Testis (tissue), 3 donors: ENCODE results near the gene ZNF213. TPM values are rescaled to one million over a fixed set of nuclear protein-coding genes. Genes with fewer than 3 reads are reported as not detected.
A peak's percentile ranks its signal among the peaks of the same experiment; 100 is the strongest.
"Not testable (repeated sequence)": the region's sequence is repeated elsewhere in the genome, so short reads cannot be mapped to it uniquely, and the experiment has no call there.

Experiments
- DNase-seq: peaks from one replicate; pipeline ENCODE4 v3.0.0-alpha.2; 2019
- H3K27ac ChIP-seq, 2 donors: fragments of 200-600 bp; sonication (generic); one replicate each; pipeline ENCODE4 v1.5.1; 2019
- H3K27me3 ChIP-seq: fragments of 200-600 bp; sonication (generic); one replicate; pipeline ENCODE4 v1.5.1; 2019
- H3K36me3 ChIP-seq: fragments of 200-600 bp; sonication (generic); one replicate; pipeline ENCODE4 v1.5.1; 2017; ENCODE audit warnings: low read depth; ENCODE audit errors: missing control alignments
- H3K4me1 ChIP-seq: fragments of 200-600 bp; sonication (generic); one replicate; pipeline ENCODE4 v1.5.1; 2019
- H3K4me3 ChIP-seq, 2 donors: fragments of 200-600 bp; sonication (generic); one replicate each; pipeline ENCODE4 v1.5.1; 2017 to 2019
- H3K9me3 ChIP-seq: fragments of 200-600 bp; sonication (generic); one replicate; pipeline ENCODE4 v1.5.1; 2017
- CTCF ChIP-seq, 3 experiments: fragments of 450-650 bp in 2 of 3; fragments of 200-600 bp in 1 of 3; sonication (generic) in 1 of 3; IDR thresholded peaks; one replicate each; pipeline ENCODE4 v1.5.1; 2016 to 2019; ENCODE audit warnings: antibody characterized with exemption in 3 of 3, mild to moderate bottlenecking in 2 of 3, moderate library complexity in 1 of 3
- POLR2A ChIP-seq: fragments of 450-650 bp; IDR thresholded peaks from one replicate; pipeline ENCODE4 v1.6.1; 2017; ENCODE audit warnings: antibody characterized with exemption, mild to moderate bottlenecking, moderate library complexity
- WGBS, 2 donors: methylation state at CpG; one replicate each; pipeline ENCODE4 v1.1.5; 2018; 5-methylcytosine and 5-hydroxymethylcytosine counted together
- intact Hi-C: fragments of 100-400 bp; cut with DNase I; formaldehyde crosslinking; loops from one replicate; pipeline ENCODE4 v1.15.1; 2023; ENCODE audit warnings: low total_unique reads
- polyA plus RNA-seq: library from polyadenylated mRNA; stranded (reverse); fragments of 350-450 nt; fragmentation: Illumina TruSeq; extraction: RNeasy Lipid Tissue Mini Kit (QIAGEN cat#74804); gene quantifications from one replicate; pipeline ENCODE4 v1.2.3, GENCODE V29; 2014; ENCODE audit warnings: low read depth, low replicate concordance; ENCODE audit not compliant: insufficient read depth
- total RNA-seq, 2 donors: library from RNA; depleted of rRNA; stranded (reverse); fragments of >200 nt; gene quantifications; one replicate each; pipeline ENCODE4 v1.2.3, GENCODE V29; 2016

The ZNF213 gene
- total and polyA plus RNA-seq, 3 donors from 2014 or later = 43.1 to 57.3 (median 46.8) TPM

- intact Hi-C loops = no loop called here
- 55 to 70% methylated on average over 25 to 36 of the region's 36 CpGs for WGBS, 2 donors
- Histone ChIP-seq H3K27me3 (no peaks in the 10 kb centered on the region), H3K36me3 (no peaks in the 10 kb centered on the region), H3K9me3 (no peaks in the 10 kb centered on the region), H3K27ac (no peak overlapping the region), H3K4me1 (peaks cover 7% of the 10 kb centered on the region), H3K4me3 (peak overlapping the region in 1 of 2 donors; percentile 20)
- no peak for TF ChIP-seq CTCF (IDR thresholded peaks at IDR 0.05)
- DNase-seq = no peak
These were observed 26.6 kb downstream of the ZNF213 start for GRCh38 chr16:3161235-3162018.

GRCh38 chr16:3164121-3164991 lies 29.5 kb downstream of the ZNF213 start:
- Histone ChIP-seq H3K27me3 (no peaks in the 10 kb centered on the region), H3K36me3 (no peaks in the 10 kb centered on the region), H3K4me1 (no peaks in the 10 kb centered on the region), H3K9me3 (no peaks in the 10 kb centered on the region), H3K4me3 (no peak overlapping the region), H3K27ac (no peak overlapping the region)
- 81 to 84% methylated on average over 33 to 37 of the region's 37 CpGs for WGBS, 2 donors
- intact Hi-C loops = no loop called here
- DNase-seq = no peak
- TF ChIP-seq CTCF (IDR thresholded peaks at IDR 0.05) (no peak), POLR2A (no peak)

- no peaks in the 10 kb centered on the region for H3K4me1 ChIP-seq
- no peak overlapping the region for H3K4me3 ChIP-seq
- no peaks in the 10 kb centered on the region for H3K9me3 ChIP-seq
- no peaks in the 10 kb centered on the region for H3K36me3 ChIP-seq
- no peak overlapping the region for H3K27ac ChIP-seq
- TF ChIP-seq CTCF (IDR thresholded peaks at IDR 0.05) = no peak
- TF ChIP-seq POLR2A = no peak
- H3K27me3 ChIP-seq = no peaks in the 10 kb centered on the region
- intact Hi-C loops = no loop called here
- WGBS, 2 donors = 90 to 95% methylated on average over 10 to 12 of the region's 12 CpGs
- DNase-seq = no peak
These were observed 30.4 kb downstream of the ZNF213 start for GRCh38 chr16:3165111-3165822.

- no peak for DNase-seq
- Histone ChIP-seq H3K4me1 (peaks cover 8% of the 10 kb centered on the region), H3K4me3 (no peak overlapping the region), H3K9me3 (no peaks in the 10 kb centered on the region), H3K27ac (no peak overlapping the region), H3K27me3 (no peaks in the 10 kb centered on the region), H3K36me3 (no peaks in the 10 kb centered on the region)
- intact Hi-C loops = no loop called here
- TF ChIP-seq CTCF (IDR thresholded peaks at IDR 0.05) (no peak), POLR2A (no peak)
- 46 to 50% methylated on average over 1 of the region's 1 CpG for WGBS, 2 donors
These were observed 31.7 kb downstream of the ZNF213 start for GRCh38 chr16:3166505-3166886.

GRCh38 chr16:3168729-3169128 lies 33.9 kb downstream of the ZNF213 start:
- intact Hi-C loops, H3K27me3 ChIP-seq: not testable (repeated sequence)
- 86 to 87% methylated on average over 7 of the region's 7 CpGs for WGBS, 2 donors

More at GRCh38 chr16:3168729-3169128, 33.9 kb downstream of the ZNF213 start:
- not testable (repeated sequence) for H3K9me3 ChIP-seq, H3K4me1 ChIP-seq, H3K27ac ChIP-seq, DNase-seq, H3K36me3 ChIP-seq, H3K4me3 ChIP-seq
